Transverse colon (tissue), 4 donors: ENCODE measurements around the gene ZNF862. TPM values are rescaled to one million over a fixed set of nuclear protein-coding genes. Genes with fewer than 3 reads are reported as not detected.

ENCODE experiments used
- DNase-seq: peaks from one replicate; pipeline ENCODE4 v3.0.0-alpha.2; 2019
- H3K27ac ChIP-seq, 4 donors: fragments of 200-600 bp; sonication (generic); 2 replicates each; pipeline ENCODE4 v1.5.1; 2016 to 2018; ENCODE audit warnings: inconsistent platforms in 4 of 4
- H3K27me3 ChIP-seq: fragments of 200-600 bp; sonication (generic); 2 replicates; pipeline ENCODE4 v1.5.1; 2017; ENCODE audit warnings: inconsistent platforms
- H3K36me3 ChIP-seq, 4 donors: fragments of 200-600 bp; sonication (generic); 2 replicates each; pipeline ENCODE4 v1.5.1; 2017 to 2019; ENCODE audit warnings: inconsistent platforms in 4 of 4
- H3K4me1 ChIP-seq, 4 donors: fragments of 200-600 bp; sonication (generic); 2 replicates each; pipeline ENCODE4 v1.5.1; 2017 to 2020; ENCODE audit warnings: inconsistent platforms in 4 of 4
- H3K4me3 ChIP-seq, 4 donors: fragments of 200-600 bp; sonication (generic); 1 replicate in 1 of 4; 2 replicates in 3 of 4; pipeline versions ENCODE4 v1.5.1 to v1.6.1; 2017 to 2019; ENCODE audit warnings: inconsistent platforms in 4 of 4
- H3K9me3 ChIP-seq, 2 donors: fragments of 200-600 bp; sonication (generic); 2 replicates each; pipeline ENCODE4 v1.5.1; 2017 to 2019; ENCODE audit warnings: inconsistent platforms in 2 of 2
- EP300 ChIP-seq: sonication (generic); formaldehyde crosslinking; IDR thresholded peaks from one replicate; pipeline ENCODE4 v1.6.1; 2017; ENCODE audit warnings: antibody characterized with exemption, low read depth
- POLR2A ChIP-seq: fragments of 450-650 bp; IDR thresholded peaks from one replicate; pipeline ENCODE4 v1.6.1; 2016; ENCODE audit warnings: antibody characterized with exemption, mild to moderate bottlenecking, moderate library complexity
- POLR2AphosphoS5 ChIP-seq, 3 donors: sonication (generic); formaldehyde crosslinking; IDR thresholded peaks; one replicate each; pipeline ENCODE4 v1.6.1; 2016; ENCODE audit warnings: antibody characterized with exemption in 3 of 3
- WGBS, 2 donors: methylation state at CpG; one replicate each; pipeline ENCODE4 v1.1.5; 2018; ENCODE audit warnings: low coverage in 1 of 2; 5-methylcytosine and 5-hydroxymethylcytosine counted together
- in situ Hi-C, 4 donors: fragments of 200-750 bp; cut with MboI; loops; one replicate each; pipeline versions ENCODE4 v1.15.0 to v1.15.1; 2017; ENCODE audit warnings: low sequenced_read_pairs in 3 of 4, low pct_ligation_motif_present in 1 of 4, low pct_unique_long_range_greater_than_20kb in 1 of 4
- intact Hi-C: fragments of 100-400 bp; cut with DNase I; formaldehyde crosslinking; loops from one replicate; pipeline ENCODE4 v1.15.1; 2023; ENCODE audit warnings: low total_unique reads
- total RNA-seq, 4 donors: library from RNA; depleted of rRNA; stranded (reverse); fragments of >200 nt; gene quantifications; one replicate each; pipeline ENCODE4 v1.1.0, GENCODE V29; 2016
- TF ChIP-seq, protein P1 (sequence below), 5 experiments: fragments of 200-600 bp in 3 of 5; fragments of 450-650 bp in 2 of 5; sonication (generic) in 3 of 5; IDR thresholded peaks; 1 replicate in 2 of 5; 2 replicates in 3 of 5; pipeline ENCODE4 v1.5.1; 2016 to 2017; ENCODE audit warnings: antibody characterized with exemption in 5 of 5, inconsistent platforms in 3 of 5, mild to moderate bottlenecking in 2 of 5, moderate library complexity in 1 of 5

ZNF862 gene
- total RNA-seq, 4 donors from 2014 or later: 12.7 to 23.5 (median 17.6) TPM

DNA sequence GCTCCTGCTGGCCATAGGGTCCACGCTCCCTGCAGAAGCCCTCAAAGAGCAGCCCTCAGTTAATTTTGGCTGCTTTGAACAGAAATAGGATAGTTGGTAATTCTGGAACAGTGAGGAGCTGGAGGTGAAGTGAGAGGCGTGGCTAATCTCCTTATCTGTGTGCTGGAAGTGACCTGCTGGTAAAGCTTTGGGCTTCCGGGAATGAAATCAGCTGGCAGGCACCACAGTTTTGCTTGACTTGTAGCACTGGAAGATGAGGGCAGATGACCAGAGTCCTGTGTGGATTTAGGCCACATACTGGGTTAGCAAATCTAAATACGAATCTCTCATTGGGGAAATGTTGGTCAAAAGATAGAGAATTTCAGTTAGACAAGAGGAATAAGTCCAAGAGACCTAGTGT, 45.8 kb downstream of the ZNF862 start:
- TF ChIP-seq, protein P1, sequence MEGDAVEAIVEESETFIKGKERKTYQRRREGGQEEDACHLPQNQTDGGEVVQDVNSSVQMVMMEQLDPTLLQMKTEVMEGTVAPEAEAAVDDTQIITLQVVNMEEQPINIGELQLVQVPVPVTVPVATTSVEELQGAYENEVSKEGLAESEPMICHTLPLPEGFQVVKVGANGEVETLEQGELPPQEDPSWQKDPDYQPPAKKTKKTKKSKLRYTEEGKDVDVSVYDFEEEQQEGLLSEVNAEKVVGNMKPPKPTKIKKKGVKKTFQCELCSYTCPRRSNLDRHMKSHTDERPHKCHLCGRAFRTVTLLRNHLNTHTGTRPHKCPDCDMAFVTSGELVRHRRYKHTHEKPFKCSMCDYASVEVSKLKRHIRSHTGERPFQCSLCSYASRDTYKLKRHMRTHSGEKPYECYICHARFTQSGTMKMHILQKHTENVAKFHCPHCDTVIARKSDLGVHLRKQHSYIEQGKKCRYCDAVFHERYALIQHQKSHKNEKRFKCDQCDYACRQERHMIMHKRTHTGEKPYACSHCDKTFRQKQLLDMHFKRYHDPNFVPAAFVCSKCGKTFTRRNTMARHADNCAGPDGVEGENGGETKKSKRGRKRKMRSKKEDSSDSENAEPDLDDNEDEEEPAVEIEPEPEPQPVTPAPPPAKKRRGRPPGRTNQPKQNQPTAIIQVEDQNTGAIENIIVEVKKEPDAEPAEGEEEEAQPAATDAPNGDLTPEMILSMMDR (IDR thresholded peaks at IDR 0.05): no peak
- no peak for TF ChIP-seq EP300
- TF ChIP-seq POLR2A: no peak
- TF ChIP-seq POLR2AphosphoS5 (IDR thresholded peaks at IDR 0.05): no peak
- Histone ChIP-seq H3K27ac (no peak overlapping the region), H3K4me1 (peaks cover 0 to 24% (median 2%) of the 10 kb centered on the region in 4 donors), H3K9me3 (no peaks in the 10 kb centered on the region), H3K4me3 (no peak overlapping the region), H3K27me3 (no peaks in the 10 kb centered on the region), H3K36me3 (no peaks in the 10 kb centered on the region)
- 67 to 68% methylated on average over 1 to 4 of the region's 4 CpGs for WGBS, 2 donors
- in situ Hi-C loops (no loop called here), intact Hi-C loops (no loop called here)
- DNase-seq: no peak

DNA sequence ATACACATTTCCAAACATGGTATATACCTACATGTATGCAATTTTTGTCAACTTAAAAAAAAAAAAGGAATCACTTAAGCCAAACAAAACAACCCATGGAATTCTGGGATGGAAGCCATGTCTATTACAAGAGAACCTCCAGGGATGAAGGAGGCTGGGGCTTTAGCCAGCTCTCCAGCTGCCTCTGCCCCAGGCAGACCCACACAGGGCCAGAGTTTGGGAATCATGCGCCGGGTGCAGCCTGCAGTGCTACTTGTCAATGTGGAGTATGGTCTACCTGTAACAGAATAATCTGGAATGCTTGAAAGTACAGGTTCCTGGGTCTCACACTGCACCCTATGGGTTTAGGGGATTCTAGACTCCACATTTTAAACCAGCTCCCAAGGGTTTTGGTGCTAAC, 46.4 kb downstream of the ZNF862 start:
- Histone ChIP-seq H3K27me3 (no peaks in the 10 kb centered on the region), H3K36me3 (no peaks in the 10 kb centered on the region), H3K4me3 (no peak overlapping the region), H3K4me1 (peaks cover 0 to 24% (median 2%) of the 10 kb centered on the region in 4 donors), H3K27ac (no peak overlapping the region), H3K9me3 (no peaks in the 10 kb centered on the region)
- WGBS, 2 donors: 88% methylated on average over 2 of the region's 2 CpGs; no CpG with 5 or more reads in 1 of the 2 donors
- in situ Hi-C loops: no loop called here
- no peak for TF ChIP-seq EP300
- TF ChIP-seq POLR2A: no peak
- TF ChIP-seq, protein P1 (IDR thresholded peaks at IDR 0.05): no peak
- no peak for TF ChIP-seq POLR2AphosphoS5 (IDR thresholded peaks at IDR 0.05)
- intact Hi-C loops: no loop called here
- no peak for DNase-seq

DNA sequence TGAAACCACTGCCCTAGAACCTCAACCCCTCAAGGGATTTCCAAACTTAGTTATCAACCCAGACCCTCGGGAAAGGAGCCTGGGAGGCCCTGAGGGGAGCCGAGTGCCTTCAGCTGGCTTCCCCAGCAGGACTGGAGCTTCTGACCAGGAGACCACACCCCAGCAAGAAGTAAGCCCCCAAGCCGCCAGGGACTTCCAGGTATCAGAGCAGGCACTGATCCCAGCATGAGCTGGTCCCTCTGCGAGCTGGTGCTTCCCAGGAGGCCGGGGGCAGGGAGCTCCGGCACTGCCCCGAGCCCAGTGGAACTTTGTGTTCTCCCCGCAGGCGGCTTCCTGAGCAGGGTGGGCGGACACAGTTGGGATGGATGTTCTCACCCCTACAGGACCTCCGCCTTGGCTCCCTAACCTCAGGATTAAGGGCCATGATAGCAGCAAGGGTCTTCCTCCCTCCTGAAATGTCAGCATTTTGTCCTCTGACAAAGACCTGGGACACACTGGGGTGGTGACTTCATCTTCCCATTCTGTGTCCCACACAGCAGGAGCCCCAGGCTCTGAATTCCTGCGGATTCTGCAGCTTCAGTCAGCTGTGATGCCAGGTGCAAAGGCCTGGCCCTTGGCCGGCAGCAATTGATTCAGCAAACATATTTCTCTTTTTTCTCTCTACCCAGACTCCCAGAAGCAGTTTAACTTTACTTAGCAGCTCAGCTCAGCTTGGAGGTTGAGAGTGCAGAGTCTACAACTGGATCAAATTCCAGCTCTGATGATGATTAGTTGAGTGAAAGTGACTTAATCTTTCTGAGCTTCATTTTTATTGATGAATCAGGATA, 47.2 kb downstream of the ZNF862 start:
- Histone ChIP-seq H3K27ac (no peak overlapping the region), H3K4me1 (peaks cover 0 to 24% (median 2%) of the 10 kb centered on the region in 4 donors), H3K27me3 (no peaks in the 10 kb centered on the region), H3K36me3 (no peaks in the 10 kb centered on the region), H3K4me3 (no peak overlapping the region), H3K9me3 (no peaks in the 10 kb centered on the region)
- 83 to 100% methylated on average over 1 to 10 of the region's 13 CpGs for WGBS, 2 donors
- no peak for DNase-seq
- TF ChIP-seq POLR2AphosphoS5 (IDR thresholded peaks at IDR 0.05) (no peak), POLR2A (no peak), EP300 (no peak)
- TF ChIP-seq, protein P1 (IDR thresholded peaks at IDR 0.05): no peak
- in situ Hi-C loops (no loop called here), intact Hi-C loops (no loop called here)

DNA sequence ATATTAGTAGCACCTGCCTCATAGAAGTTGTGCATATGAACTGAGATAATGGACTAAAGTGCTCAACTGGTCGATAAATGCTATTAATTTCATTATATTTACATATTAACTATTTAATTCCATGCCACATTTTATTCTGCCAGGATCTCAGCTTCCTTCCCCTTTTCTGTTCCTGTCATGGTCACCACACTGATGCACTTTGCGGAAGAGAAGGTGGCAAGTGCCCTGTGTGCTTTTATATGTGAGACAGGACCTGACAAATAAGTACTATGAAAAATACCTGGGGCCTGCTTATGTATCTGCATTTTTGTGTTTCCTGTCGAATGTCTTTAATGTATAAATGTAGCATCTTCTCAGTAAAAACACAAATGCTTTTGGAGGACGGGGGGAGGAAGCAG, 47.8 kb downstream of the ZNF862 start:
- H3K4me3 ChIP-seq: no peak overlapping the region
- no peaks in the 10 kb centered on the region for H3K27me3 ChIP-seq
- no peaks in the 10 kb centered on the region for H3K36me3 ChIP-seq
- peaks cover 0 to 19% (median 2%) of the 10 kb centered on the region in 4 donors for H3K4me1 ChIP-seq
- DNase-seq: no peak
- in situ Hi-C loops (no loop called here), intact Hi-C loops (no loop called here)
- TF ChIP-seq, protein P1 (IDR thresholded peaks at IDR 0.05): no peak
- TF ChIP-seq EP300 (no peak), POLR2AphosphoS5 (IDR thresholded peaks at IDR 0.05) (no peak), POLR2A (no peak)
- H3K9me3 ChIP-seq: no peaks in the 10 kb centered on the region
- no peak overlapping the region for H3K27ac ChIP-seq
- 76 to 85% methylated on average over 4 of the region's 4 CpGs for WGBS, 2 donors
